Osteocyte (in vitro differentiated cells): ENCODE results near the gene TPH1. TPM values are rescaled to one million over a fixed set of nuclear protein-coding genes. Genes with fewer than 3 reads are reported as not detected.

Experiments
- DNase-seq: peaks from one replicate; pipeline ENCODE4 v3.0.0; 2021; ENCODE audit warnings: mixed read lengths; ENCODE audit not compliant: unreplicated experiment; ENCODE audit errors: extremely low spot score
- H3K27ac Mint-ChIP-seq: one replicate; pipeline ENCODE4 v1.8.0; 2021; ENCODE audit warnings: mild to moderate bottlenecking, mixed read lengths; ENCODE audit not compliant: unreplicated experiment
- H3K27me3 Mint-ChIP-seq: one replicate; pipeline ENCODE4 v1.8.0; 2021; ENCODE audit warnings: mixed read lengths; ENCODE audit not compliant: unreplicated experiment
- H3K36me3 Mint-ChIP-seq: one replicate; pipeline ENCODE4 v1.8.0; 2021; ENCODE audit warnings: mixed read lengths; ENCODE audit not compliant: unreplicated experiment
- H3K4me1 Mint-ChIP-seq: one replicate; pipeline ENCODE4 v1.8.0; 2021; ENCODE audit warnings: mixed read lengths; ENCODE audit not compliant: unreplicated experiment
- H3K4me3 Mint-ChIP-seq: one replicate; pipeline ENCODE4 v1.8.0; 2021; ENCODE audit warnings: mild to moderate bottlenecking, moderate library complexity, mixed read lengths; ENCODE audit not compliant: unreplicated experiment
- H3K9me3 Mint-ChIP-seq: one replicate; pipeline ENCODE4 v1.8.0; 2021; ENCODE audit warnings: mixed read lengths; ENCODE audit not compliant: unreplicated experiment
- CTCF ChIP-seq: fragments of 200-600 bp; sonication (generic); IDR thresholded peaks from 2 replicates; pipeline ENCODE4 v1.5.0; 2021; ENCODE audit warnings: antibody characterized with exemption, mild to moderate bottlenecking, moderate library complexity
- total RNA-seq: library from RNA; stranded (reverse); gene quantifications from 2 replicates; pipeline ENCODE4 v1.2.1, GENCODE V29; 2021

The TPH1 gene
- total RNA-seq, 1 donor from 2014 or later, result 0.11 TPM

- no peak overlapping the region for H3K27ac Mint-ChIP-seq
- no peaks in the 10 kb centered on the region for H3K4me1 Mint-ChIP-seq
- H3K27me3 Mint-ChIP-seq, result no peaks in the 10 kb centered on the region
Observed at GRCh38 chr11:18081551-18081950, 35.5 kb upstream of the TPH1 start.

DNA sequence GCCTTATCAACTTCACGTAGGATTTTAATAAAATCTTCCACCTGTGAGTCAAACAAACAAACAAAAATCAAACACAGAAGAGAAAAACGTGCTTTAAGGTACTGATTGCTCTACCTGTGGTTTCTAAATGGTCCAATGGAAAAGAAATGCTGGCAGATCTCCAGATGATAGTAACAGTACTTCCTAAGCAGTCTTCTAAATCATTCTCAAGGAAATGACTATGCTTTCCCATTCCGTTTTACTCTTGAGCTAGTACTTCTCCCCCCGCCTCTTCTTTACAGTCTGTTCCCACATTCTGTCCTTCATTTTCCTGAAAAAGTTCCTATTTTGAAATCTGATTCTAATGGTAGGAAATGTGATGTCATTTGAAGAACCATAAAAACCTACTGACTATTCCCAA lies 34.4 kb upstream of the TPH1 start:
- Mint-ChIP-seq H3K4me3 (no peak overlapping the region), H3K27me3 (no peaks in the 10 kb centered on the region), H3K9me3 (no peaks in the 10 kb centered on the region), H3K4me1 (no peaks in the 10 kb centered on the region), H3K36me3 (peaks cover 28% of the 10 kb centered on the region), H3K27ac (no peak overlapping the region)
- DNase-seq, result no peak
- TF ChIP-seq CTCF, result no peak

More at GRCh38 chr11:18081551-18081950, 35.5 kb upstream of the TPH1 start:
- TF ChIP-seq CTCF, result no peak
- no peak for DNase-seq
- Mint-ChIP-seq H3K4me3 (no peak overlapping the region), H3K36me3 (peaks cover 30% of the 10 kb centered on the region), H3K9me3 (no peaks in the 10 kb centered on the region)

DNA sequence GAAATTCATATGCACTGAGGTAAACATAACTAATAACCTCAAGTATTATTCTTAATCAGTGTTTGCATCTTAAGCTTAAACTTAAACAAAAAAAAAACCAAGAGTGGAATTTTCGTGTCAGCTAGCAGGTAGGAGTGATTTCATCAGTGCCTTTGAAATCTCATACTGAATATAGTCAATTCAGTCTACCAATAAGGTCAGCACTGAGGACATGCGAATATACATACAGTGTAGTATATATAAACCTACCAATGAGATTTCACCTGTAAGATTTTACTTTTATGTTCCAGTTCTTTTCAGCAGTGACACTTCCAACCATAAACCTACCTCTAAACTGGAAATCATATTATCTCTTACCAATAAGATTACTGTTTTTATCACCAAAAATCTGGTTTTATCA lies 32.8 kb upstream of the TPH1 start:
- no peak overlapping the region for H3K27ac Mint-ChIP-seq
- no peak for DNase-seq
- H3K4me3 Mint-ChIP-seq, result no peak overlapping the region
- no peaks in the 10 kb centered on the region for H3K4me1 Mint-ChIP-seq
- H3K27me3 Mint-ChIP-seq, result no peaks in the 10 kb centered on the region
- peaks cover 22% of the 10 kb centered on the region for H3K36me3 Mint-ChIP-seq
- H3K9me3 Mint-ChIP-seq, result no peaks in the 10 kb centered on the region
- TF ChIP-seq CTCF, result no peak

- DNase-seq, result no peak
- no peak overlapping the region for H3K27ac Mint-ChIP-seq
- no peak for TF ChIP-seq CTCF
- H3K36me3 Mint-ChIP-seq, result peaks cover 8% of the 10 kb centered on the region
- H3K9me3 Mint-ChIP-seq, result no peaks in the 10 kb centered on the region
- H3K4me3 Mint-ChIP-seq, result no peak overlapping the region
- H3K27me3 Mint-ChIP-seq, result no peaks in the 10 kb centered on the region
- H3K4me1 Mint-ChIP-seq, result no peaks in the 10 kb centered on the region
Observed at GRCh38 chr11:18075444-18075843, 29.4 kb upstream of the TPH1 start.

DNA sequence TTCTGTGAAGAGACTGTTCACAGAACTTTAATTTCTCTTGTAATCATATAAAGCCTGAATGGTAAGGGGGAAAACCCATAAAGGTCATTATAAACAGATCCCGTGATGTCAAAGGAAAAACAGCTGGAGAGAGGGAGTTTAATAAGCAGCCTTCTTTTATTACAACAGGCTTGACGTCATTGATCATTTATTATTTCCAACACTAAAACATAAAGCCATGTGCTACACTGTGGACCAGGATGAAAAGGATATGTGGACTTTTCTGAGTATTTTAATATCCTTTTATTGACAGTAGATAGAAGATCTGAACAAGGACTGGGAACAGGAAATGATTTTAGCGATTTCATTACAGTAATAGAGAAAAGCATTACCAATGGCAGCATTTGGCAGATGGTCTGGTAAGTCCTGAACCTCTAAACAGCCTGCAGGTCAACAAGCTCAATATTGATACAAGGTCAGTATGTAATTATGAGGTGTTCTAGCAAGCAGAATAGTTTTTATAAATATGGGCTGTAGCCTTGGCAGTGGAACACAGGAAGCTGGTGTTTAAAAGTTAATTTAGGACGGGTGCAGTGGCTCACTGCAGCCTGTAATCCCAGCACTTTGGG lies 25.1 kb upstream of the TPH1 start:
- H3K27me3 Mint-ChIP-seq, result no peaks in the 10 kb centered on the region
- H3K9me3 Mint-ChIP-seq, result no peaks in the 10 kb centered on the region
- DNase-seq, result no peak
- H3K27ac Mint-ChIP-seq, result no peak overlapping the region
- no peak for TF ChIP-seq CTCF
- no peaks in the 10 kb centered on the region for H3K4me1 Mint-ChIP-seq
- H3K4me3 Mint-ChIP-seq, result no peak overlapping the region
- no peaks in the 10 kb centered on the region for H3K36me3 Mint-ChIP-seq
